ENCODE measurements around the gene CCNY. TPM values are rescaled to one million over a fixed set of nuclear protein-coding genes. Genes with fewer than 3 reads are reported as not detected.

The CCNY gene
- total RNA-seq, 1 experiment from 2014 or later = 53.3 TPM

- no peaks in the 10 kb centered on the region for H3K36me3 Mint-ChIP-seq
- no peak overlapping the region for H3K4me3 Mint-ChIP-seq
- H3K27me3 Mint-ChIP-seq (ENCODE audit: low read depth) = no peaks in the 10 kb centered on the region
- H3K4me1 Mint-ChIP-seq = peaks cover 41% of the 10 kb centered on the region
- H3K27ac Mint-ChIP-seq = no peak overlapping the region
- no peak for DNase-seq (ENCODE audit: low spot score)
- H3K9me3 Mint-ChIP-seq = no peaks in the 10 kb centered on the region
- TF ChIP-seq PRDM15 (CRISPR knock-in tag; IDR thresholded peaks at IDR 0.05) = no peak
- no peak for TF ChIP-seq E2F5 (CRISPR knock-in tag; IDR thresholded peaks at IDR 0.05)
- TF ChIP-seq ZBTB43 (CRISPR knock-in tag; IDR thresholded peaks at IDR 0.05) = no peak
- no peak for TF ChIP-seq HMGXB4 (CRISPR knock-in tag; IDR thresholded peaks at IDR 0.05)
- no peak for TF ChIP-seq NR1H2 (CRISPR knock-in tag; IDR thresholded peaks at IDR 0.05)
- TF ChIP-seq MLX (CRISPR knock-in tag; IDR thresholded peaks at IDR 0.05) = no peak
- no peak for TF ChIP-seq ZNF121 (CRISPR knock-in tag; IDR thresholded peaks at IDR 0.05)
- TF ChIP-seq MYBL2 (CRISPR knock-in tag; IDR thresholded peaks at IDR 0.05) = no peak
- TF ChIP-seq PREB (CRISPR knock-in tag; IDR thresholded peaks at IDR 0.05; ENCODE audit: borderline replicate concordance) = no peak
- no peak for TF ChIP-seq FOXJ3 (CRISPR knock-in tag; IDR thresholded peaks at IDR 0.05; ENCODE audit: borderline replicate concordance)
- no peak for TF ChIP-seq ATF3 (CRISPR knock-in tag; conservative IDR thresholded peaks at IDR 0.05)
- no peak for TF ChIP-seq ARID4B (CRISPR knock-in tag; IDR thresholded peaks at IDR 0.05; ENCODE audit: borderline replicate concordance)
- no peak for TF ChIP-seq FOXK1 (CRISPR knock-in tag; IDR thresholded peaks at IDR 0.05)
- no peak for TF ChIP-seq ZMAT4 (CRISPR knock-in tag; IDR thresholded peaks at IDR 0.05)
- ATAC-seq = no peak
- POLR2A ChIA-PET = no interaction called here
- CTCF ChIA-PET = interaction anchor here (1.0 to 1.1 kb wide), 4 partner anchors 9 to 136 kb away, joined by 3 to 5 read pairs (median 4); no protein-coding TSS in a partner anchor
These were observed 127.6 kb downstream of the CCNY start for GRCh38 chr10:35463878-35464277.

All from WTC11 (cell line).